Measurements from ENCODE around the gene PADI4.

PADI4 gene

GRCh38 chr1:17295292-17295691 lies 12.7 kb upstream of the PADI4 start:
- no peak for TF ChIP-seq CTCF (IDR thresholded peaks at IDR 0.05; ENCODE audit: low read depth, low read length)
- TF ChIP-seq POLR2A (IDR thresholded peaks at IDR 0.05; ENCODE audit: extremely low read depth, insufficient read length) = no peak
- no peak for TF ChIP-seq MYC (IDR thresholded peaks at IDR 0.05; ENCODE audit: low read depth, low read length)
- no peak for TF ChIP-seq MAX (IDR thresholded peaks at IDR 0.05; ENCODE audit: low read depth, low read length)
- DNase-seq (ENCODE audit: low read depth) = no peak
- no peak overlapping the region for H3K4me3 ChIP-seq (ENCODE audit: low read depth, low read length)

- H3K4me3 ChIP-seq (ENCODE audit: low read depth, low read length) = no peak overlapping the region
- TF ChIP-seq MYC (IDR thresholded peaks at IDR 0.05; ENCODE audit: low read depth, low read length) = no peak
- no peak for DNase-seq (ENCODE audit: low read depth)
Observed at GRCh38 chr1:17296086-17296485, 11.9 kb upstream of the PADI4 start.

- DNase-seq (ENCODE audit: low read depth) = no peak
- TF ChIP-seq MYC (IDR thresholded peaks at IDR 0.05; ENCODE audit: low read depth, low read length) (no peak), MAX (IDR thresholded peaks at IDR 0.05; ENCODE audit: low read depth, low read length) (no peak), CTCF (IDR thresholded peaks at IDR 0.05; ENCODE audit: low read depth, low read length) (no peak), POLR2A (IDR thresholded peaks at IDR 0.05; ENCODE audit: extremely low read depth, insufficient read length) (no peak)
- H3K4me3 ChIP-seq (ENCODE audit: low read depth, low read length) = no peak overlapping the region
Observed at GRCh38 chr1:17297991-17298390, 10.0 kb upstream of the PADI4 start.

GRCh38 chr1:17301767-17302166 lies 6.2 kb upstream of the PADI4 start:
- no peak for TF ChIP-seq MAX (IDR thresholded peaks at IDR 0.05; ENCODE audit: low read depth, low read length)
- no peak for TF ChIP-seq CTCF (IDR thresholded peaks at IDR 0.05; ENCODE audit: low read depth, low read length)
- TF ChIP-seq POLR2A (IDR thresholded peaks at IDR 0.05; ENCODE audit: extremely low read depth, insufficient read length) = no peak
- no peak for TF ChIP-seq MYC (IDR thresholded peaks at IDR 0.05; ENCODE audit: low read depth, low read length)
- H3K4me3 ChIP-seq (ENCODE audit: low read depth, low read length) = no peak overlapping the region
- DNase-seq (ENCODE audit: low read depth) = no peak

- TF ChIP-seq POLR2A (IDR thresholded peaks at IDR 0.05; ENCODE audit: extremely low read depth, insufficient read length) (no peak), MYC (IDR thresholded peaks at IDR 0.05; ENCODE audit: low read depth, low read length) (no peak), CTCF (IDR thresholded peaks at IDR 0.05; ENCODE audit: low read depth, low read length) (no peak), MAX (IDR thresholded peaks at IDR 0.05; ENCODE audit: low read depth, low read length) (0 out of 2 replicates have a peak, but pooled peaks have one; percentile 16)
- DNase-seq (ENCODE audit: low read depth) = peak; percentile 92
- no peak overlapping the region for H3K4me3 ChIP-seq (ENCODE audit: low read depth, low read length)
Observed at GRCh38 chr1:17304151-17304825, 3.7 kb upstream of the PADI4 start.

GRCh38 chr1:17304826-17305175 lies 3.2 kb upstream of the PADI4 start:
- TF ChIP-seq CTCF (IDR thresholded peaks at IDR 0.05; ENCODE audit: low read depth, low read length) (no peak), MYC (IDR thresholded peaks at IDR 0.05; ENCODE audit: low read depth, low read length) (no peak), POLR2A (IDR thresholded peaks at IDR 0.05; ENCODE audit: extremely low read depth, insufficient read length) (no peak), MAX (IDR thresholded peaks at IDR 0.05; ENCODE audit: low read depth, low read length) (no peak)

More at GRCh38 chr1:17304826-17305175, 3.2 kb upstream of the PADI4 start:
- no peak overlapping the region for H3K4me3 ChIP-seq (ENCODE audit: low read depth, low read length)
- DNase-seq (ENCODE audit: low read depth) = no peak

Measured in NB4 (cell line).